Neural progenitor cell (in vitro differentiated cells): ENCODE measurements around the gene AKR7A2.

ENCODE experiments used
- EZH2 ChIP-seq: fragments of 200-600 bp; sonication (generic); IDR thresholded peaks from 2 replicates; pipeline ENCODE4 v1.6.1; 2017; ENCODE audit warnings: antibody characterized with exemption, mild to moderate bottlenecking, moderate library complexity
- EZH2phosphoT487 ChIP-seq: fragments of 200-600 bp; sonication (generic); IDR thresholded peaks from 2 replicates; pipeline ENCODE4 v1.6.1; 2017; ENCODE audit warnings: antibody characterized with exemption
- TF ChIP-seq, protein P1 (sequence below): fragments of 200-600 bp; sonication (generic); IDR thresholded peaks from 2 replicates; pipeline ENCODE4 v1.5.1; 2017; ENCODE audit warnings: antibody characterized with exemption, mild to moderate bottlenecking

DNA sequence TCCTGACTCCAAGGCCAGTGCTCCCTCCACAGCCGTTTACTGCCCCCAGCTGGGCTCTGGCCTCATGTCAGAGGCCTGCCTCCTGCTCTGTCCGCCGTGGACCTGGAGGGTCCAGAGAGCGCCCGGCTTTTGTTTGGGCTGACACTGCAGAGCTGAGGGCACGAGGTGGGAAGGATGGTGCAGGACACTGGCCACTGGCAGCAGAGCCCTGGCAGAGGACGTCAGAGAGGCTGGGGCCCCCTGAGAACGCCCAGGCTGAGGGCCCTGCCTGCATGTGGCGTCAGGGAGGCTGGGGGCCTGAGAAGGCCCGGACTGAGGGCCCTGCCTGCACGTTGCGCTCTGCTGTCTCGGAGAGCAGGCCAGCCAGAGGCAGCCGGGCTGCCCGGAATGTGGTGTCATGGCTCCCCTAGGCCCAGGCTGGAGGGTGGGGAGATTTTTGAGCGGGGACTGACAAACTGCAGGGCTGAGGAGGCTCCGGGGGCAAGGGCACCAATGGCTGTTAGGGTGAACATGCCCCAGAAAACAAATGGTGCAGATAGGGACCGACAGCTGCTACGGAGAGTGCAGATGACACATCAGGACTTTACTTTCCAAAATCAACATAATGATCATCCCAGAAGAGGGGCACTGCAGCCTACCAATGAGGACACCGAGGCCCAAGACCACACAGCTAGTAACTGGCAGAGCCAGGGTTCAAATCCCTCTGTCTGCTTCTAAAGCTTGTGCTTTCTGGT lies 31.8 kb upstream of the AKR7A2 start:
- TF ChIP-seq, protein P1, sequence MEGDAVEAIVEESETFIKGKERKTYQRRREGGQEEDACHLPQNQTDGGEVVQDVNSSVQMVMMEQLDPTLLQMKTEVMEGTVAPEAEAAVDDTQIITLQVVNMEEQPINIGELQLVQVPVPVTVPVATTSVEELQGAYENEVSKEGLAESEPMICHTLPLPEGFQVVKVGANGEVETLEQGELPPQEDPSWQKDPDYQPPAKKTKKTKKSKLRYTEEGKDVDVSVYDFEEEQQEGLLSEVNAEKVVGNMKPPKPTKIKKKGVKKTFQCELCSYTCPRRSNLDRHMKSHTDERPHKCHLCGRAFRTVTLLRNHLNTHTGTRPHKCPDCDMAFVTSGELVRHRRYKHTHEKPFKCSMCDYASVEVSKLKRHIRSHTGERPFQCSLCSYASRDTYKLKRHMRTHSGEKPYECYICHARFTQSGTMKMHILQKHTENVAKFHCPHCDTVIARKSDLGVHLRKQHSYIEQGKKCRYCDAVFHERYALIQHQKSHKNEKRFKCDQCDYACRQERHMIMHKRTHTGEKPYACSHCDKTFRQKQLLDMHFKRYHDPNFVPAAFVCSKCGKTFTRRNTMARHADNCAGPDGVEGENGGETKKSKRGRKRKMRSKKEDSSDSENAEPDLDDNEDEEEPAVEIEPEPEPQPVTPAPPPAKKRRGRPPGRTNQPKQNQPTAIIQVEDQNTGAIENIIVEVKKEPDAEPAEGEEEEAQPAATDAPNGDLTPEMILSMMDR, result no peak
- no peak for TF ChIP-seq EZH2
- TF ChIP-seq EZH2phosphoT487, result no peak
